Loucy (cell line): ENCODE data around the gene ARAF.

Experiments
- CTCF ChIP-seq: fragments of 200-600 bp; sonication (generic); conservative IDR thresholded peaks from 2 replicates; pipeline ENCODE4 v1.5.1; 2014; ENCODE audit warnings: mild to moderate bottlenecking, antibody characterized with exemption, low read length
- EZH2phosphoT487 ChIP-seq: fragments of 200-600 bp; IDR thresholded peaks from 2 replicates; pipeline ENCODE4 v1.6.1; 2018; ENCODE audit warnings: antibody characterized with exemption, mild to moderate bottlenecking, moderate library complexity, borderline replicate concordance

DNA sequence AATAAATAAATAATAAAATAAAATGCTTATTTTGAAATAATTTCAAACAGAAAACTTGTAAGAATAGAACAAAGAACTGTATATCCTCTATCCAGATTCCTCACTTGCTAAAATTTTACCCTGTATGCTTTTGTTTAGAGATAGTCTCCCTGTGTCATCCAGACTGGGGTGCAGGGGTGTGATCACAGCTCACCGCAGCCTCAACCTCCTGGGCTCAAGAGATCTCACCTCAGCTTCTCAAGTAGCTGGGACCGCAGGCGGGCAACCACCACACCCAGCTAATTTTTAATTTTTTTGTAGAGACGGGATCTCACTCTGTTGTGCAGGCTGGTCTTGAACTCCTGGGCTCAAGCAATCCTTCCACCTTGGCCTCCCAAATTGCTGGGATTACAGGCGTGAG is 17.5 kb upstream of the ARAF start:
- TF ChIP-seq CTCF (no peak), EZH2phosphoT487 (no peak)
